ENCODE data around the gene SOX21. TPM values are rescaled to one million over a fixed set of nuclear protein-coding genes. Genes with fewer than 3 reads are reported as not detected.

The SOX21 gene
- total and polyA plus RNA-seq, 2 of the 8 experiments (the other 6 are each of a cell fraction or from before 2014, with no cell fraction given) = 3.9 TPM

DNA sequence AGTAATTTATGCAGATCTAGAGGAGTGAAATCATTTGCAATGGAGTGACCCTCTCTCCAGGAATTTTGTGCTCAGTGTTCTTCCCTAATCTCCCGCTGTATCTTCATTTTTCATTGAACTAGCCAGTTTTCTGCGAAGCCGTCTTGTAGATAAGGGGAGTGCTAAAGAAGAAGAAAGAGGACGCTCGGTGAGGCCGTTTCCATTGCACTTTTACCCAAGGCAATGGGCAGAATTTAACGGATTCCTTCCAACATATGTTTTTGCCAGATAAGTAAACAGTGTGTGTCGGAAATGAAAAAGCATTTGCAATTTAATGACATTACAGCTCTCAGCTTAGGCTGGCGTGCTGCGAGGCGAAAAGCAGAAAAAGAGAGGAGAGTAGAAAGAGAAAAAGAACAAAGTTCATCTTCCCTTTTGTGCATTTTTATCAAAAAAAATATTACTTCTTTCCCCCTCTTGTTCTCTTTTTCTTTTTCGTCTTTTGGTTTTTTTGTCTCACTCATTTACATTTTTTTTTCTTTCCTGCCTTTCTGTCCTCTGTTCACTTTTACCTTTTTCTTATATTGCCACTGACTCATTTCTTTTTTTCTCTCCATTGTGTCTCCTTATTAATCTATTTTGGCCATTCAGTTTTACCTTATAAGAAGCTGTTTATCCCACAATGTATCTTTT is 49.9 kb downstream of the SOX21 start (continued):
- TF ChIP-seq, protein P1, sequence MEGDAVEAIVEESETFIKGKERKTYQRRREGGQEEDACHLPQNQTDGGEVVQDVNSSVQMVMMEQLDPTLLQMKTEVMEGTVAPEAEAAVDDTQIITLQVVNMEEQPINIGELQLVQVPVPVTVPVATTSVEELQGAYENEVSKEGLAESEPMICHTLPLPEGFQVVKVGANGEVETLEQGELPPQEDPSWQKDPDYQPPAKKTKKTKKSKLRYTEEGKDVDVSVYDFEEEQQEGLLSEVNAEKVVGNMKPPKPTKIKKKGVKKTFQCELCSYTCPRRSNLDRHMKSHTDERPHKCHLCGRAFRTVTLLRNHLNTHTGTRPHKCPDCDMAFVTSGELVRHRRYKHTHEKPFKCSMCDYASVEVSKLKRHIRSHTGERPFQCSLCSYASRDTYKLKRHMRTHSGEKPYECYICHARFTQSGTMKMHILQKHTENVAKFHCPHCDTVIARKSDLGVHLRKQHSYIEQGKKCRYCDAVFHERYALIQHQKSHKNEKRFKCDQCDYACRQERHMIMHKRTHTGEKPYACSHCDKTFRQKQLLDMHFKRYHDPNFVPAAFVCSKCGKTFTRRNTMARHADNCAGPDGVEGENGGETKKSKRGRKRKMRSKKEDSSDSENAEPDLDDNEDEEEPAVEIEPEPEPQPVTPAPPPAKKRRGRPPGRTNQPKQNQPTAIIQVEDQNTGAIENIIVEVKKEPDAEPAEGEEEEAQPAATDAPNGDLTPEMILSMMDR (IDR thresholded peaks at IDR 0.05; ENCODE audit: control extremely low read depth in 1 of 3, insufficient read depth in 1 of 3, low read depth in 1 of 3, low read length in 3 of 3) = no peak
- no peak for TF ChIP-seq TCF12 (IDR thresholded peaks at IDR 0.05; ENCODE audit: low read depth, low read length)
